Ovary (tissue), 3 donors: ENCODE data around the gene SLCO1B3.

Experiments used
- CTCF ChIP-seq, 3 donors: fragments of 450-650 bp in 2 of 3; fragments of 200-600 bp in 1 of 3; IDR thresholded peaks; one replicate each; pipeline versions ENCODE4 v1.5.1 to v1.8.0; 2016 to 2022; ENCODE audit warnings: antibody characterized with exemption in 3 of 3, mild to moderate bottlenecking in 1 of 3
- EP300 ChIP-seq: sonication (generic); formaldehyde crosslinking; IDR thresholded peaks from one replicate; pipeline ENCODE4 v1.6.1; 2017; ENCODE audit warnings: antibody characterized with exemption
- POLR2A ChIP-seq: fragments of 450-650 bp; IDR thresholded peaks from one replicate; pipeline ENCODE4 v1.6.1; 2017; ENCODE audit warnings: antibody characterized with exemption, mild to moderate bottlenecking, moderate library complexity
- donor health status: DM: no; HTN: no; CAD: no.

- TF ChIP-seq CTCF (IDR thresholded peaks at IDR 0.05) (no peak), EP300 (no peak), POLR2A (no peak)
Observed at GRCh38 chr12:20815574-20815973, 5.1 kb downstream of the SLCO1B3 start.
